Medulla oblongata (tissue), 1 donor: Measurements from ENCODE around the gene XYLT1.
A peak's percentile ranks its signal among the peaks of the same experiment; 100 is the strongest.

Experiments
- DNase-seq: peaks from one replicate; pipeline ENCODE4 v3.0.0-alpha.2; 2015; ENCODE audit errors: extremely low spot score

Gene XYLT1

GRCh38 chr16:17357307-17358062 is 113.3 kb downstream of the XYLT1 start:
- DNase-seq = no peak

GRCh38 chr16:17356243-17356933 is 114.4 kb downstream of the XYLT1 start:
- DNase-seq = no peak

- DNase-seq = no peak
Measured at GRCh38 chr16:17354685-17355084, 116.1 kb downstream of the XYLT1 start.

GRCh38 chr16:17354141-17354601 is 116.6 kb downstream of the XYLT1 start:
- DNase-seq = no peak

GRCh38 chr16:17353561-17353960 is 117.2 kb downstream of the XYLT1 start:
- DNase-seq = no peak

- DNase-seq = no peak
Measured at GRCh38 chr16:17351441-17352035, 119.2 kb downstream of the XYLT1 start.

GRCh38 chr16:17350207-17350606 is 120.6 kb downstream of the XYLT1 start:
- peak; percentile 43 for DNase-seq

- no peak for DNase-seq
Measured at GRCh38 chr16:17348826-17349225, 121.9 kb downstream of the XYLT1 start.

- DNase-seq = no peak
Measured at GRCh38 chr16:17348042-17348783, 122.5 kb downstream of the XYLT1 start.

- DNase-seq = no peak
Measured at GRCh38 chr16:17347624-17348023, 123.1 kb downstream of the XYLT1 start.

- DNase-seq = no peak
Measured at GRCh38 chr16:17346621-17347569, 123.9 kb downstream of the XYLT1 start.

GRCh38 chr16:17345043-17345442 is 125.7 kb downstream of the XYLT1 start:
- DNase-seq = no peak

GRCh38 chr16:17343728-17344127 is 127.0 kb downstream of the XYLT1 start:
- no peak for DNase-seq

GRCh38 chr16:17343028-17343427 is 127.7 kb downstream of the XYLT1 start:
- peak; percentile 62 for DNase-seq

GRCh38 chr16:17342031-17342430 is 128.7 kb downstream of the XYLT1 start:
- DNase-seq = no peak

GRCh38 chr16:17340804-17341203 is 130.0 kb downstream of the XYLT1 start:
- no peak for DNase-seq

- DNase-seq = no peak
Measured at GRCh38 chr16:17339764-17340541, 130.8 kb downstream of the XYLT1 start.

GRCh38 chr16:17338244-17338643 is 132.5 kb downstream of the XYLT1 start:
- no peak for DNase-seq

GRCh38 chr16:17336530-17336900 is 134.2 kb downstream of the XYLT1 start:
- no peak for DNase-seq

- DNase-seq = no peak
Measured at GRCh38 chr16:17335826-17336529, 134.8 kb downstream of the XYLT1 start.
